Lower leg skin (tissue), 4 donors: ENCODE measurements around the gene KLHL7. TPM values are rescaled to one million over a fixed set of nuclear protein-coding genes. Genes with fewer than 3 reads are reported as not detected.

ENCODE experiments used
- DNase-seq, 2 donors: peaks; one replicate each; pipeline ENCODE4 v3.0.0-alpha.2; 2019; ENCODE audit warnings: low spot score in 2 of 2
- H3K4me3 ChIP-seq: fragments of 200-600 bp; sonication (generic); 2 replicates; pipeline ENCODE4 v1.5.1; 2017; ENCODE audit warnings: mild to moderate bottlenecking, low read depth; ENCODE audit not compliant: poor library complexity, severe bottlenecking
- POLR2A ChIP-seq, 2 donors: fragments of 450-650 bp; IDR thresholded peaks; one replicate each; pipeline ENCODE4 v1.6.1; 2016 to 2017; ENCODE audit warnings: antibody characterized with exemption in 2 of 2, mild to moderate bottlenecking in 1 of 2, moderate library complexity in 1 of 2
- WGBS, 2 donors: methylation state at CpG; one replicate each; pipeline ENCODE4 v1.1.5; 2018; 5-methylcytosine and 5-hydroxymethylcytosine counted together
- intact Hi-C: fragments of 100-400 bp; cut with DNase I; formaldehyde crosslinking; loops from one replicate; pipeline ENCODE4 v1.15.0; 2023; ENCODE audit warnings: low total_unique reads
- total RNA-seq, 4 donors: library from RNA; depleted of rRNA; stranded (reverse); fragments of >200 nt; gene quantifications; one replicate each; pipeline ENCODE4 v1.1.0, GENCODE V29; 2016
- TF ChIP-seq, protein P1 (sequence below), 3 donors: fragments of 450-650 bp; IDR thresholded peaks; one replicate each; pipeline ENCODE4 v1.5.1; 2016; ENCODE audit warnings: antibody characterized with exemption in 3 of 3, mild to moderate bottlenecking in 3 of 3, moderate library complexity in 2 of 3

The KLHL7 gene
- total RNA-seq, 4 donors from 2014 or later, result 32.1 to 37.1 (median 34.4) TPM

GRCh38 chr7:23109470-23109869, 3.9 kb downstream of the KLHL7 start:
- no peak for DNase-seq
- 93 to 100% methylated on average over 1 of the region's 1 CpG for WGBS, 2 donors
- no peak for TF ChIP-seq POLR2A (IDR thresholded peaks at IDR 0.05)
- TF ChIP-seq, protein P1, sequence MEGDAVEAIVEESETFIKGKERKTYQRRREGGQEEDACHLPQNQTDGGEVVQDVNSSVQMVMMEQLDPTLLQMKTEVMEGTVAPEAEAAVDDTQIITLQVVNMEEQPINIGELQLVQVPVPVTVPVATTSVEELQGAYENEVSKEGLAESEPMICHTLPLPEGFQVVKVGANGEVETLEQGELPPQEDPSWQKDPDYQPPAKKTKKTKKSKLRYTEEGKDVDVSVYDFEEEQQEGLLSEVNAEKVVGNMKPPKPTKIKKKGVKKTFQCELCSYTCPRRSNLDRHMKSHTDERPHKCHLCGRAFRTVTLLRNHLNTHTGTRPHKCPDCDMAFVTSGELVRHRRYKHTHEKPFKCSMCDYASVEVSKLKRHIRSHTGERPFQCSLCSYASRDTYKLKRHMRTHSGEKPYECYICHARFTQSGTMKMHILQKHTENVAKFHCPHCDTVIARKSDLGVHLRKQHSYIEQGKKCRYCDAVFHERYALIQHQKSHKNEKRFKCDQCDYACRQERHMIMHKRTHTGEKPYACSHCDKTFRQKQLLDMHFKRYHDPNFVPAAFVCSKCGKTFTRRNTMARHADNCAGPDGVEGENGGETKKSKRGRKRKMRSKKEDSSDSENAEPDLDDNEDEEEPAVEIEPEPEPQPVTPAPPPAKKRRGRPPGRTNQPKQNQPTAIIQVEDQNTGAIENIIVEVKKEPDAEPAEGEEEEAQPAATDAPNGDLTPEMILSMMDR (IDR thresholded peaks at IDR 0.05), result no peak
- intact Hi-C loops, result no loop called here
- H3K4me3 ChIP-seq, result no peak overlapping the region

- intact Hi-C loops, result no loop called here
- TF ChIP-seq POLR2A (IDR thresholded peaks at IDR 0.05), result no peak
- TF ChIP-seq, protein P1 (IDR thresholded peaks at IDR 0.05), result no peak
- no peak overlapping the region for H3K4me3 ChIP-seq
- WGBS, 2 donors, result 82 to 88% methylated on average over 3 of the region's 3 CpGs
- DNase-seq, result no peak
Measured at GRCh38 chr7:23114896-23115295, 9.3 kb downstream of the KLHL7 start.

- intact Hi-C loops, result no loop called here
- no peak for TF ChIP-seq POLR2A (IDR thresholded peaks at IDR 0.05)
- TF ChIP-seq, protein P1 (IDR thresholded peaks at IDR 0.05), result no peak
- 61 to 69% methylated on average over 2 of the region's 2 CpGs for WGBS, 2 donors
- no peak overlapping the region for H3K4me3 ChIP-seq
- no peak for DNase-seq
Measured at GRCh38 chr7:23115991-23116390, 10.4 kb downstream of the KLHL7 start.

DNA sequence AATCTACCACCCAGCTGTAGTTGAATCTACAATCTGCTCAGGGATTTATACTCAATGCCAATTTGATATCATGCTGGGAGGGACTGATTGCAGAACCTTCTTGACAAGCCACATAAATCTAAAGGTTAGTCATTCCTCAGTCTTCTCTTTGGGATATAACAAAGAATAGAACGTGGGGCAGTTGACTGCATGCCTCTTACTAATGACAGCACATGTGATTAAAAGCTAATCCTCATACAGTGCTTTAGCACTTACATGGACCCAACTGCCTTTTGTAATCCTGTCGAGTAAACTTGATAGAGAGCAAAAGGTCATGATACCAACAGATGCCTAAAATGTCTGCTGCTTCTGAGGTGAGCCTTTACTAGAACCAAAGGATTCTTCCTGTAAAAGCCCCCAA, 12.3 kb downstream of the KLHL7 start:
- intact Hi-C loops, result no loop called here
- 41 to 58% methylated on average over 2 of the region's 2 CpGs for WGBS, 2 donors
- no peak for DNase-seq
- TF ChIP-seq POLR2A (IDR thresholded peaks at IDR 0.05), result no peak
- TF ChIP-seq, protein P1 (IDR thresholded peaks at IDR 0.05), result no peak
- H3K4me3 ChIP-seq, result no peak overlapping the region

- TF ChIP-seq POLR2A (IDR thresholded peaks at IDR 0.05), result no peak
- TF ChIP-seq, protein P1 (IDR thresholded peaks at IDR 0.05), result no peak
- intact Hi-C loops, result no loop called here
- 93 to 98% methylated on average over 4 of the region's 4 CpGs for WGBS, 2 donors
- DNase-seq, result no peak
- no peak overlapping the region for H3K4me3 ChIP-seq
Measured at GRCh38 chr7:23120106-23120505, 14.5 kb downstream of the KLHL7 start.

- no peak overlapping the region for H3K4me3 ChIP-seq
- intact Hi-C loops, result no loop called here
- TF ChIP-seq POLR2A (IDR thresholded peaks at IDR 0.05), result no peak
- TF ChIP-seq, protein P1 (IDR thresholded peaks at IDR 0.05), result no peak
- DNase-seq, result no peak
- 89 to 94% methylated on average over 4 of the region's 4 CpGs for WGBS, 2 donors
Measured at GRCh38 chr7:23121165-23121564, 15.6 kb downstream of the KLHL7 start.
